ENCODE measurements around the gene ZNF235. TPM values are rescaled to one million over a fixed set of nuclear protein-coding genes. Genes with fewer than 3 reads are reported as not detected.

ZNF235 gene
- total and polyA plus RNA-seq, 2 of the 8 experiments (the other 6 are each of a cell fraction or from before 2014, with no cell fraction given) = 2.0 to 5.3 TPM

DNA sequence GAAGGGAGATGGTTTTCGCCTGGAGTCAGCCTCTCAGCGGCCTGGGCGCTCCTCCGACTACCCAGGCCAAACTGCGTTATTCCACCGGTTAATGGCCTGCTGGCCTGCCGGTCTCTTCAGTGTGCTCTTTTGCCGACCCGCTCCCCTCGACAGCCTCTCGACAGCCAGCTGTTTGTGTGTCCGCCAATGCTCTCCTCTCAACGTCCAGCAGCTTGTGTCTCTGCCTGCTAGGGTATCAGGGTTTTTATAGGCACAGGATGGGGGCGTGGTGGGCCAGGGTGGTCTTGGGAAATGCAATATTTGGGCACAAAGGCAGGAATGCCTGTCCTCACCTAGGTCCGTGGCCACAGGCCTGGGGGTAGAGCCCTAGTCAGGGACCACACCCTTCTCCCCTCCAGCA is 1.5 kb upstream of the ZNF235 start:
- Histone ChIP-seq H4K8ac (ENCODE audit: extremely low read depth, insufficient read depth, low read length) (no peak overlapping the region), H2AK5ac (ENCODE audit: low read depth, low read length) (no peak overlapping the region), H3K4ac (replicated peaks; ENCODE audit: insufficient read length, low read depth, low read length) (no peak overlapping the region), H2AFZ (ENCODE audit: low read length) (no peak overlapping the region), H4K5ac (ENCODE audit: insufficient read length, low read depth, low read length) (no peak overlapping the region), H3K23me2 (ENCODE audit: low read depth, low read length) (peaks cover 3% of the 10 kb centered on the region; the same call in 1 of the 2 replicates), H4K20me1 (replicated peaks in 1 of 2; ENCODE audit: control insufficient read depth in 1 of 2, insufficient read depth in 2 of 2, low read length in 2 of 2) (no peaks in the 10 kb centered on the region), H3K4me2 (ENCODE audit: insufficient read depth in 1 of 2, low read depth in 2 of 2, low read length in 2 of 2) (no peak overlapping the region), H3K79me1 (ENCODE audit: low read depth, low read length) (no peaks in the 10 kb centered on the region), H3K56ac (replicated peaks; ENCODE audit: insufficient read length, low read depth, low read length) (no peak overlapping the region), H3K79me2 (ENCODE audit: control insufficient read depth in 1 of 2, insufficient read depth in 2 of 2, low read length in 2 of 2) (no peaks in the 10 kb centered on the region), H3K27ac (ENCODE audit: low read depth, low read length) (no peak overlapping the region), H4K91ac (replicated peaks; ENCODE audit: insufficient read length, low read length) (no peak overlapping the region), H3K27me3 (replicated peaks in 1 of 4; ENCODE audit: control insufficient read depth in 3 of 4, extremely low read depth in 1 of 4, insufficient read depth in 3 of 4, low read length in 3 of 4) (no peaks in the 10 kb centered on the region), H2BK20ac (ENCODE audit: low read length) (no peak overlapping the region), H3K23ac (ENCODE audit: insufficient read length) (no peak overlapping the region), H2BK5ac (ENCODE audit: low read depth, low read length) (no peak overlapping the region), H2BK15ac (ENCODE audit: low read length) (no peak overlapping the region), H3K36me3 (ENCODE audit: control insufficient read depth in 2 of 4, insufficient read depth in 4 of 4, low read length in 3 of 4) (no peaks in the 10 kb centered on the region; a peak in 1 of 8 replicates), H3K14ac (ENCODE audit: insufficient read length) (no peak overlapping the region), H3K4me1 (replicated peaks in 1 of 4; ENCODE audit: control insufficient read depth in 3 of 4, insufficient read depth in 4 of 4, low read length in 3 of 4) (no peaks in the 10 kb centered on the region), H3K9me3 (ENCODE audit: insufficient read depth in 2 of 2, low read depth in 1 of 2, low read length in 1 of 2) (peaks cover 10 to 15% of the 10 kb centered on the region in 2 experiments), H2BK120ac (replicated peaks; ENCODE audit: low read depth, low read length) (no peak overlapping the region), H3K4me3 (ENCODE audit: extremely low read depth in 1 of 4, insufficient read depth in 2 of 4, low read depth in 3 of 4, low read length in 4 of 4) (no peak overlapping the region), H2BK12ac (ENCODE audit: low read depth, low read length) (no peak overlapping the region), H3K9ac (replicated peaks in 1 of 4; ENCODE audit: extremely low read depth in 1 of 4, low read depth in 3 of 4, low read length in 3 of 4) (no peak overlapping the region), H3K18ac (ENCODE audit: extremely low read depth, low read length) (no peak overlapping the region)
- FAIRE-seq = no peak
- ChIA-PET CTCF (ENCODE audit: partially characterized antibody) (no interaction called here), POLR2A (ENCODE audit: partially characterized antibody) (no interaction called here)
- 95% methylated on average over 12 of the region's 15 CpGs; no CpG with 5 or more reads in 1 of the 2 experiments for whole genome bisulfite sequencing, 2 experiments (ENCODE audit: extremely low coverage in 1 of 2, insufficient coverage in 1 of 2, insufficient read length in 1 of 2, insufficient replicate concordance in 2 of 2, low coverage in 1 of 2, low lambda C conversion rate in 2 of 2, missing lambda C conversion rate in 1 of 2)
- TF ChIP-seq RNF2 (IDR thresholded peaks at IDR 0.05; ENCODE audit: borderline replicate concordance, low read depth, low read length, missing control alignments, poor library complexity, severe bottlenecking) = no peak
- no peak for DNase-seq (ENCODE audit: low read depth in 1 of 2, low spot score in 2 of 2)
